ENCODE data around the gene PER1. TPM values are rescaled to one million over a fixed set of nuclear protein-coding genes. Genes with fewer than 3 reads are reported as not detected.

Gene PER1
- total and polyA plus RNA-seq, 2 of the 13 experiments (the other 11 are each of a cell fraction or from before 2014, with no cell fraction given): 2.6 to 3.6 TPM

DNA sequence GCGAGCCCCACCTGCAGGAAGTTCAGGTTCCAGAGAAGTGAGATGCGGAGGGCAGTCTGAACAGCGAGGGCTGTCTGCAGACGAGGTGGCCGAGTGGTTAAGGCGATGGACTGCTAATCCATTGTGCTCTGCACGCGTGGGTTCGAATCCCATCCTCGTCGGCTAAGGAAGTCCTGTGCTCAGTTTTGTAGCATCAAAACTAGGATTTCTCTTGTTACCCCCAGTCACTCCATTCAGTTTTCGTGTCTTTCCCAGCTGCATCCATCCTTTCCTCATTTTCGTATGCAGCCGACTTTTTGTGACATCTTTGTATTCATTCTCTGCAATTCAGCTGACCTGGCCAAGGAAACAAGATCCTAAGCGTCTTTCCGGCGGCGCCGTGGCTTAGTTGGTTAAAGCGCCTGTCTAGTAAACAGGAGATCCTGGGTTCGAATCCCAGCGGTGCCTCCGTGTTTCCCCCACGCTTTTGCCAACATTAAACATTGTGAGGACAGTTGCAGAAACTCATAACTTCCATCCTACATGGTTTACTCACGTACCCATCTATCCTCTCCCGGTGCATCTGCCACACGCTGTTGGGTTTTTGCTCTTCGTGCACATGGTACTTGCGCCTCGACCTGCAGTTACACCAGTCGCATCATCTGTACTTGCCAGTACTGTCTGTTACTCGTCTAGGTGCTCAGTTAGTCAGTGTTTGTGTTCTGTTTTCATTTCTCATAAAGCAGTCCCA is 34.7 kb upstream of the PER1 start (continued):
- TF ChIP-seq ZNF615 (CRISPR knock-in tag; IDR thresholded peaks at IDR 0.05; ENCODE audit: borderline replicate concordance) (no peak), SIX4 (CRISPR knock-in tag; IDR thresholded peaks at IDR 0.05) (no peak), ZNF496 (CRISPR knock-in tag; IDR thresholded peaks at IDR 0.05; ENCODE audit: insufficient replicate concordance) (no peak), MAZ (IDR thresholded peaks at IDR 0.05; ENCODE audit: borderline replicate concordance, low read depth, low read length) (no peak), MAZ (CRISPR knock-in tag; IDR thresholded peaks at IDR 0.05; ENCODE audit: low read depth) (peak; percentile 24; the same call in 1 of the 2 replicates), NPAS2 (CRISPR knock-in tag; IDR thresholded peaks at IDR 0.05; ENCODE audit: borderline replicate concordance) (no peak), JUND (CRISPR knock-in tag; IDR thresholded peaks at IDR 0.05) (peak; percentile 64; the same call in 1 of the 2 replicates), ZMYM3 (CRISPR knock-in tag; IDR thresholded peaks at IDR 0.05) (no peak), ZNF256 (CRISPR knock-in tag; conservative IDR thresholded peaks at IDR 0.05) (no peak), ZNF446 (CRISPR knock-in tag; IDR thresholded peaks at IDR 0.05) (no peak), ZNF709 (CRISPR knock-in tag; IDR thresholded peaks at IDR 0.05) (no peak; the same call in 1 of the 2 replicates), ZNF772 (CRISPR knock-in tag; IDR thresholded peaks at IDR 0.05) (peak; percentile 26), NKX3-1 (CRISPR knock-in tag; IDR thresholded peaks at IDR 0.05) (0 out of 2 replicates have a peak, but pooled peaks have one; percentile 67), CHCHD3 (CRISPR knock-in tag; IDR thresholded peaks at IDR 0.05) (no peak), ZNF17 (CRISPR knock-in tag; IDR thresholded peaks at IDR 0.05) (no peak), CEBPB (IDR thresholded peaks at IDR 0.05; ENCODE audit: borderline replicate concordance, low read depth, low read length) (no peak), MAFF (IDR thresholded peaks at IDR 0.05; ENCODE audit: low read depth, low read length) (0 out of 2 replicates have a peak, but pooled peaks have one; percentile 0)
- TF ChIP-seq, protein P1, sequence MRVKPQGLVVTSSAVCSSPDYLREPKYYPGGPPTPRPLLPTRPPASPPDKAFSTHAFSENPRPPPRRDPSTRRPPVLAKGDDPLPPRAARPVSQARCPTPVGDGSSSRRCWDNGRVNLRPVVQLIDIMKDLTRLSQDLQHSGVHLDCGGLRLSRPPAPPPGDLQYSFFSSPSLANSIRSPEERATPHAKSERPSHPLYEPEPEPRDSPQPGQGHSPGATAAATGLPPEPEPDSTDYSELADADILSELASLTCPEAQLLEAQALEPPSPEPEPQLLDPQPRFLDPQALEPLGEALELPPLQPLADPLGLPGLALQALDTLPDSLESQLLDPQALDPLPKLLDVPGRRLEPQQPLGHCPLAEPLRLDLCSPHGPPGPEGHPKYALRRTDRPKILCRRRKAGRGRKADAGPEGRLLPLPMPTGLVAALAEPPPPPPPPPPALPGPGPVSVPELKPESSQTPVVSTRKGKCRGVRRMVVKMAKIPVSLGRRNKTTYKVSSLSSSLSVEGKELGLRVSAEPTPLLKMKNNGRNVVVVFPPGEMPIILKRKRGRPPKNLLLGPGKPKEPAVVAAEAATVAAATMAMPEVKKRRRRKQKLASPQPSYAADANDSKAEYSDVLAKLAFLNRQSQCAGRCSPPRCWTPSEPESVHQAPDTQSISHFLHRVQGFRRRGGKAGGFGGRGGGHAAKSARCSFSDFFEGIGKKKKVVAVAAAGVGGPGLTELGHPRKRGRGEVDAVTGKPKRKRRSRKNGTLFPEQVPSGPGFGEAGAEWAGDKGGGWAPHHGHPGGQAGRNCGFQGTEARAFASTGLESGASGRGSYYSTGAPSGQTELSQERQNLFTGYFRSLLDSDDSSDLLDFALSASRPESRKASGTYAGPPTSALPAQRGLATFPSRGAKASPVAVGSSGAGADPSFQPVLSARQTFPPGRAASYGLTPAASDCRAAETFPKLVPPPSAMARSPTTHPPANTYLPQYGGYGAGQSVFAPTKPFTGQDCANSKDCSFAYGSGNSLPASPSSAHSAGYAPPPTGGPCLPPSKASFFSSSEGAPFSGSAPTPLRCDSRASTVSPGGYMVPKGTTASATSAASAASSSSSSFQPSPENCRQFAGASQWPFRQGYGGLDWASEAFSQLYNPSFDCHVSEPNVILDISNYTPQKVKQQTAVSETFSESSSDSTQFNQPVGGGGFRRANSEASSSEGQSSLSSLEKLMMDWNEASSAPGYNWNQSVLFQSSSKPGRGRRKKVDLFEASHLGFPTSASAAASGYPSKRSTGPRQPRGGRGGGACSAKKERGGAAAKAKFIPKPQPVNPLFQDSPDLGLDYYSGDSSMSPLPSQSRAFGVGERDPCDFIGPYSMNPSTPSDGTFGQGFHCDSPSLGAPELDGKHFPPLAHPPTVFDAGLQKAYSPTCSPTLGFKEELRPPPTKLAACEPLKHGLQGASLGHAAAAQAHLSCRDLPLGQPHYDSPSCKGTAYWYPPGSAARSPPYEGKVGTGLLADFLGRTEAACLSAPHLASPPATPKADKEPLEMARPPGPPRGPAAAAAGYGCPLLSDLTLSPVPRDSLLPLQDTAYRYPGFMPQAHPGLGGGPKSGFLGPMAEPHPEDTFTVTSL (CRISPR knock-in tag; IDR thresholded peaks at IDR 0.05; ENCODE audit: borderline replicate concordance): no peak
- TF ChIP-seq, protein P2, sequence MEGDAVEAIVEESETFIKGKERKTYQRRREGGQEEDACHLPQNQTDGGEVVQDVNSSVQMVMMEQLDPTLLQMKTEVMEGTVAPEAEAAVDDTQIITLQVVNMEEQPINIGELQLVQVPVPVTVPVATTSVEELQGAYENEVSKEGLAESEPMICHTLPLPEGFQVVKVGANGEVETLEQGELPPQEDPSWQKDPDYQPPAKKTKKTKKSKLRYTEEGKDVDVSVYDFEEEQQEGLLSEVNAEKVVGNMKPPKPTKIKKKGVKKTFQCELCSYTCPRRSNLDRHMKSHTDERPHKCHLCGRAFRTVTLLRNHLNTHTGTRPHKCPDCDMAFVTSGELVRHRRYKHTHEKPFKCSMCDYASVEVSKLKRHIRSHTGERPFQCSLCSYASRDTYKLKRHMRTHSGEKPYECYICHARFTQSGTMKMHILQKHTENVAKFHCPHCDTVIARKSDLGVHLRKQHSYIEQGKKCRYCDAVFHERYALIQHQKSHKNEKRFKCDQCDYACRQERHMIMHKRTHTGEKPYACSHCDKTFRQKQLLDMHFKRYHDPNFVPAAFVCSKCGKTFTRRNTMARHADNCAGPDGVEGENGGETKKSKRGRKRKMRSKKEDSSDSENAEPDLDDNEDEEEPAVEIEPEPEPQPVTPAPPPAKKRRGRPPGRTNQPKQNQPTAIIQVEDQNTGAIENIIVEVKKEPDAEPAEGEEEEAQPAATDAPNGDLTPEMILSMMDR (CRISPR knock-in tag; IDR thresholded peaks at IDR 0.05): peak; percentile 79
- TF ChIP-seq, protein P3, sequence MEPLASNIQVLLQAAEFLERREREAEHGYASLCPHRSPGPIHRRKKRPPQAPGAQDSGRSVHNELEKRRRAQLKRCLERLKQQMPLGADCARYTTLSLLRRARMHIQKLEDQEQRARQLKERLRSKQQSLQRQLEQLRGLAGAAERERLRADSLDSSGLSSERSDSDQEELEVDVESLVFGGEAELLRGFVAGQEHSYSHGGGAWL (CRISPR knock-in tag; IDR thresholded peaks at IDR 0.05): no peak

Data from HepG2 (cell line).